Right renal pelvis (tissue), 4 donors: Measurements from ENCODE around the gene TOPAZ1. TPM values are rescaled to one million over a fixed set of nuclear protein-coding genes. Genes with fewer than 3 reads are reported as not detected.

ENCODE experiments used
- DNase-seq, 4 donors: peaks; one replicate each; pipeline ENCODE4 v3.0.0-alpha.2; 2013; ENCODE audit warnings: low read depth in 4 of 4, low spot score in 3 of 4, missing footprints in 1 of 4
- polyA plus RNA-seq, 4 donors: library from polyadenylated mRNA; unstranded; fragments of 120-200 nt; gene quantifications; one replicate each; pipeline ENCODE4 v1.2.1, GENCODE V29; 2013; ENCODE audit not compliant: insufficient read length in 4 of 4

Gene TOPAZ1
- polyA plus RNA-seq, 4 donors = 0.01 TPM; not detected in 3

GRCh38 chr3:44240061-44240460, 1.6 kb upstream of the TOPAZ1 start:
- no peak for DNase-seq

- DNase-seq = no peak
Observed at GRCh38 chr3:44242721-44243120, 1.0 kb downstream of the TOPAZ1 start.

DNA sequence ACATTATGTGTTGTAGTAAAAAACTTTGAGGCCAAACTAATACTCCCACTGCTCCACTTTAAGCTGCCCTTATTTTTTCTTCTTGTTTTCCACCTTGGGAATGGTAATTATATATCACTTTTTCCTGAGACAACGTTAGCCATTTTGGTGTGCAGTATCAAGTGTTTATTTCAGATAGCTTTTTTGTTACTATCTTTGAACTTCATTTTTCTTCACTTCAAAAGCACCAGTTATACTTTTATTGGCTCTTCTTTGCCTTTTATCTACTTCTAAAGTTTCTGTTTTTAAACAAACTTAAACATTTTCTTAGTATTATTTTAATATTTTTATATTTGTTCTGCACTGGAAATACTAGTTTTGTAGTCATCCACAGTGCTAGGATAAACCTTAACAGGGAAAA, 6.5 kb downstream of the TOPAZ1 start:
- no peak for DNase-seq

DNA sequence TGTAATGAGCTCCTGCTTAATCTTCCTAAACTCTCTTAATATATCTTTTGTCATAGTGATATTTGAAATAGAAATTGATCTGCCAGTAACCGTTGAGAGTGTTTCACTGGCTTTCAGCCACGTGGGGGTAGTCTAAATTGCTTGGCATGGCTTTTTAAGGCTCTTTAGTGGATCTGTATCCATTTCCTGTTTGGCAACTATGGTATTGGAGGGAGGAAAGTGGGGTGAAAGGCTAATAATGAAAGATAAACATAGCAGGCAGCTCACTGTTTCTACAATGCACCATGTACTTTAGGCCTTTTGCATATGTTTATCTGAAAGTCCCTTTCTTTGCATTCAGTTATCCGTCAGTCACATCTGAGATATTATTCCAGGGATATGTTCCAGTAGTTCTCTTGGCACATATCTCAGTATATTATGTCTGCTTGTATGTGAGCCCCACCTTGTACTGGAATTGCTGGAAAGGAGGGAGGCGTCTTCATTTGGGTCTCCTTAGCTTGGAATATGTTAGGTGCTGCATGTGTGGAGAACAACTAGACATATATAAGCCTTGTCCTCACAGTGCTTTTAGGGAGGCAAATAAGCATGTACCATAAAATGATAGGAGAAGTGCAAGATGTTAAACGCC, 10.8 kb downstream of the TOPAZ1 start:
- no peak for DNase-seq

- no peak for DNase-seq
Observed at GRCh38 chr3:44259404-44259803, 17.7 kb downstream of the TOPAZ1 start.

- DNase-seq = no peak
Observed at GRCh38 chr3:44264146-44264545, 22.5 kb downstream of the TOPAZ1 start.

DNA sequence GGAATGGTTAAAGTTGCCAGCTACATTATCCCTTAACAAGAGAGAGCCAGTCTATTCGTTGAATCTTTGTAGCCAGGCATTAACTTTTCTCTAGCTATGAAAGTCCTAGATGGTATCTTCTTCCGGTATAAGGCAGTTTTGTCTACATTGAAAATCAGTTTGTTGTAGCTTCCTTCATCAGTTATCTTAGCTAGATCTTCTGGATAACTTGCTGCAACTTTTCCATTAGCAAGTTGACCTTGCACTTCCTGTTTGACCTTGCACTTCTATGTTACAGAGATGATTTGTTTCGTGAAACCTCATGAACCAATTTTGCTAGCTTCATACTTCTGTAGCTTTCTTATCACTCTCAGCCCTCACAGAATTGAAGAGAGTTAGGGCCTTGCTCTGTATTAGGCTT, 24.1 kb downstream of the TOPAZ1 start:
- no peak for DNase-seq

- no peak for DNase-seq
Observed at GRCh38 chr3:44272191-44272590, 30.5 kb downstream of the TOPAZ1 start.

DNA sequence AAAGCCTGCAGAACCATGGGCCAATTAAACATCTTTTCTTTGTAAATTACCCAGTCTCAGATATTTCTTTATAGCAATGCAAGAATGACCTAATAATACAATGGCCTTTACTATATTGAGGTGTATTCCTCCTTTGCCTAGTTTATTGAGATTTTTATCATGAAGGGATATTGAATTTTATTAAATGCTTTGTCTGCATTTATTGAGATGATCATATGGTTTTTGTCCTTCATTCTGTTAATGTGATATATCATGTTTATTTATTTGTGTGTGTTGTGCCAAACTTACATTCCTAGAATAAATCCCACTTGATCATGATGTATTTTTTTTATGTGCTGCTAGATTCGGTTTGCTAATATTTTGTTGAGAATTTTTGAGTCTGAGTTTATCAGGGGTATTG, 36.2 kb downstream of the TOPAZ1 start:
- no peak for DNase-seq

DNA sequence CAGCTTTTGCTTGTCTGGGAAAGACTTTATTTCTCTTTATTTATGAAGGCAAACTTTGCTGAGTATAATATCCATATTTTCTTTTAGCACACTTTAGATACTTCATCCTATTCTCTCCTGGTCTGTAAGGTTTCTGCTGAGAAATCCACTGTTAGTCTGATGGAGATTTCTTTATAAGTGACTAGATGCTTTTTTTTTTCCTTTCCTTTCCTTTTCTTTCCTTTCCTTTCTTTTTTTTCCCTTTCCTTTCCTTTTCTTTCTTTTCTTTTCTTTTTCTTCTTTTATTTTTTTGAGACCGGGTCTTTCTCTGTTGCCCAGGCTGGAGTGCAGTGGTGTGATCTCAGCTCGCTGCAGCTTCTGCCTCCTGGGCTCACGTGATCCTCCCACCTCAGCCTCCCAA, 38.4 kb downstream of the TOPAZ1 start:
- DNase-seq = no peak

- DNase-seq = no peak
Observed at GRCh38 chr3:44280631-44281030, 38.9 kb downstream of the TOPAZ1 start.

DNA sequence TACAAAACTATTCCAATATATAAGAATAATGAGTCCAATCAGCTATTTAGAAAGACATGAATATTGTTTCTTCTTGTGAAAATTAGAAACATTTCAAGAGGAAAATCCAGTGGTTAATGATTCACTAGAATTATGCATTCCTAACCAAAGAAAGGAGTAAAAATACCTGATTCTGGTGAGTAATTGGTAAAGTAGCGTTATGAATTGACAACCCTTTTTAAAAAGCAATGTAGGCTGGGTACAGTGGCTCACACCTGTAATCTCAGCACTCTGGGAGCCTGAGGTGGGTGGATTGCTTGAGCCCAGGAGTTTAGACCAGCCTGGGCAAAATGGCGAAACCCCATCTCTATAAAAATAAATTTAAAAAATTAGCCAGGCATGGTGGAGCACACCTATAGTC, 43.3 kb downstream of the TOPAZ1 start:
- DNase-seq = no peak

- no peak for DNase-seq
Observed at GRCh38 chr3:44289882-44290462, 48.3 kb downstream of the TOPAZ1 start.

GRCh38 chr3:44292276-44292675, 50.6 kb downstream of the TOPAZ1 start:
- no peak for DNase-seq

DNA sequence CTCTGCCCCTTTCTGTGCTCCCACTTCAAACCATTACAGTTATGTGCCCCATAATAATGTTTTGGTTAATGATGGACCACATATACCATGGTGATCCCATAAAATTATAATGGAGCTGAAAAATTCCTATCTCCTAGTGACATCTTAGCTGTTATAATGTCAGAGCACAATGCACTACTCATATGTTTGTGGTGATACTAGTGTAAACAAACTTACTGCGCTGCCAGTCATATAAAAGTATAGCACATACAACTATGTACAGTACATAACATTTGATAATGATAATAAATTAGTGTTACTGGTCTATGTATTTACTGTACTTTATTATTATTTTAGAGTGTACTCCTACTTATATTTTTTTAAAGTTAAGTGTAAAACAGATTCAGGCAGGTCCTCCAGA, 51.3 kb downstream of the TOPAZ1 start:
- no peak for DNase-seq

DNA sequence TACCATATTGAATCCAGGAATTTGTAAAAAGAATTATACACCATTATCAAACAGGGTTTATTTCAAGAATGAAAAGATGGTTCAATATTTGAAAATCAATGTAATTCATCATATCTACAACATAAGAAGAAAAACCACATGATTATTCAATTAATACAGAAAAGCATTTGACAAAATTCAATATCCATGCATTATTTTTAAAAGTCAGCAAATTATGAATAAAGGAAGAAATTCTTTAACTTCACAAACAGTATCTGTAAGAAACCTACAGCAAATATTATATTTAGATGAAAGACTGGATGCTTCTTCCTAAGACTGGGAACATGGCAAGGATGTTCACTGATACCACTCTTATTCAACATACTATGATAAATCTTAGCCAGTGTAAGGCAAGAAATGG, 55.6 kb downstream of the TOPAZ1 start:
- no peak for DNase-seq

DNA sequence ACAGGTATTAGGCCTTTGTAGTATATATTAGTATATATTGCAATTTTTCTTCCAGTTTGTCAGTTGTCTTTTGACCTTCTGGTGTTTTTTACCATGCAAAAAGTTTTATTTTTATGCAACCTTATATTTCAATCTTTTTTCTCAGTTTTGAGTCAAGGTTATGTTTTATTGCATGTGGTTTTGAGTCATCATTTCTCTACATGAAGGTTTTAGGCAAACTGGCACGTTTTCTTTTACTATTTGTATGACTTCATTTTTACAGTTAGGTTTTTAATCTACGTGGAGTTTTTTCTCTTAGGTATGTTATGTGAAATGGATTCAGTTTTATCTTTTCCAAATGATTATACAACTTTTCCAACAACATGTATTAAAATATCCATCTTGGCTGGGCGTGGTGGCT, 60.1 kb downstream of the TOPAZ1 start:
- DNase-seq = no peak

GRCh38 chr3:44309500-44309899, 67.8 kb downstream of the TOPAZ1 start:
- DNase-seq = no peak

DNA sequence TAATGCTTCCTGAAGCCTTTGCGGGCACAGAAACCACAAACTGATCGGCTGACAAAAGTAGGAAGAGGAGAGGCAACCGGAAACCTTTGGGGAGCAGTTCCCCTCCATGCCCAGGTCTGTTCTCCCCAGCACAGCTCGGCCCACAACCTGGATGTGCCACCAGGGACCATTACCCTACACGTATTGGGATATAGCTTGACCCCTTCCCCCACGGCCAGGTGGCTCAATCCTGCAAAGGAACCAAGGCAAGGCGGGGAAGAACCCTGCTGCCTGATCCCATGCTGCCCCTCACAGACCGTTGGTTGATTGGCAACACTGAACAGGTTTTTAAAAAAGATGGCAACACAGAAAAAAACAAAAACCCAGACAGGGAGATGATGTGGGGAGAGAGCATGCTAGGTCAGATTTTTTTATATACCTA, 77.2 kb downstream of the TOPAZ1 start:
- DNase-seq = no peak

DNA sequence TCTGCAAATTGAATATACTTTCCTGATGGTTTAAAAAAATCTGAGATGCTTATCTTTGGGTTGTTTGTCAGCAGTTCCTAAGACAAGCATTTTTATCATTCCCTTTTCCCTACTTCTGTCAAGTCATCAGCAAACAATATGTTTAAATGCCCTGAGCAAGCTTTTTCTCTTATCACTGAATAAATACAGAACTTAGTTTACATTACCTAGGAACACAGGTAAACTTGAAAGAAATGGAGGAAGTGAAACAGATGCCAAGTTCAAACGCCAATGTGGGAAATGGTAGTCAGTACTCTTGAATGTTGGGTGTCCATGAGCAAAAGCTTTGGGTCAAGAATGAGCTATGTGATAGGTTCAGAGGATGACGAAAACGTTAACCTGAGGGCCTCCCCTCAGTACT, 79.6 kb downstream of the TOPAZ1 start:
- no peak for DNase-seq

GRCh38 chr3:44323341-44323955, 81.8 kb downstream of the TOPAZ1 start:
- peak in 2 of 4 donors; percentile 54 to 55 for DNase-seq

DNA sequence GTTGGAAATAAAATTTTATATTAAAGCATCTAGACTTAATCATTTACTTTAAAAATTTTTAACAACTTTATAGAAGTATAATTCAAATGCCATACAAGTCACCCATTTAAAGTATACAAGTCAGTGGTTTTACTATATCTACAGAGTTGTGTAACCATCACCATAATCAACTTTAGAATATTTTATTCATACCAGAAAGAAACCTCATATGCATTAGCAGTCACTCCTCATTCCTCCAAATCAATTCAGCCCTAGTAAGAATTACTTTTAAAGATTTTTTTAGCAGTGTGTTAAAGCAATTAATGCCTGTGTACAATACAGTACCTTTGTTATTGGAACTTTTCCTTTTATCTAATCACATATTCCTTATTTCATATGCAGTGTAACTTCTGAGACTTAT, 82.9 kb downstream of the TOPAZ1 start:
- no peak for DNase-seq
